NCI-H446 treated with DMSO at 0.1 percent for 48 hours (cell line): ENCODE results near the gene CARS1.

Source experiments
- DNase-seq: peaks from one replicate; lab custom pipeline; 2025; lab: John Stamatoyannopoulos, UW

The CARS1 gene

DNA sequence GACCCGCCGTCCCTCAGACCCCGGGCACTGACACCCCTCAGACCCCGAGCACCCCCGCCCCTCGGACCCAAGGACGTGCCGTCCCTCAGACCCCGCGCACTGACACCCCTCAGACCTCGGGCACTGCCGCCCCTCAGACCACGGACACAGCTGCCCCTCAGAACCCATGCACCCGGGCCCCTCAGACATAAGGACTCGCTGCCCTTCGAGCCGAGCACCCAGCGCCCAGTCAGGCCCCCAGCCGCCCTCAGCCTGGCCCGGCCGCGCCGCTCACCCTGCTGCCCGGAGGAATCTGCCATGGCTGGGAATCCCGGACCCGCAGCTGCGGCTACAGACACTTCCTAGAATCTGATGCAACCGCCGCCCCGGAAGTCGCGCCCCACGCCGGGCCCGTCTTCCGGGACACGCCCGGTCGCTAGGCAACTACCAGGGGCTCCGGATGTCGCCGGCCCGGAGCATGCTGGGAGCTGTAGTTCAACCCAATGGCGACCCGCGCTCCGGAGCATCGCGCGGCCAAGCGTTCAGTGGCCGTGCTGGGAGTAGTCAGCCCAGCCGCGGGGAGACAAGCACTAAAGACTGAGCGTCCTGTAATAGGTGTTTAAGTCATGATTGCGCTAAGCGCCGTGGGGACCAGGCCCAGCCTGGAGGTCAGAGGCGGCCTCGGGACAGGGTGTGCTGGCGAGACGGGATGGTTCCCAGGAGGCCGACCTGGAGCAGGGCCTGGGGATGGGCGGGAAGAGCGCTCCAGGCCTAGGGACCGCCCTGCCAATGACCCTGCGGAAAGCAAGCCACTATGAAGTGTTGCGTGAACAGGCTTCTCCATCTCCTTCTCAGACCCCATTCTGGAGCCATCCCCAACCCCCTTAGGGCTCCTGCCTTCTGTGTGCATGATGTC, at the start of gene CARS1:
Gene CARS1, minus strand, starts transcription at position 355 of the 895 bp plus-strand sequence. Its CDS starts 56 bp downstream, at position 299.
- DNase-seq: peak; percentile 90

DNA sequence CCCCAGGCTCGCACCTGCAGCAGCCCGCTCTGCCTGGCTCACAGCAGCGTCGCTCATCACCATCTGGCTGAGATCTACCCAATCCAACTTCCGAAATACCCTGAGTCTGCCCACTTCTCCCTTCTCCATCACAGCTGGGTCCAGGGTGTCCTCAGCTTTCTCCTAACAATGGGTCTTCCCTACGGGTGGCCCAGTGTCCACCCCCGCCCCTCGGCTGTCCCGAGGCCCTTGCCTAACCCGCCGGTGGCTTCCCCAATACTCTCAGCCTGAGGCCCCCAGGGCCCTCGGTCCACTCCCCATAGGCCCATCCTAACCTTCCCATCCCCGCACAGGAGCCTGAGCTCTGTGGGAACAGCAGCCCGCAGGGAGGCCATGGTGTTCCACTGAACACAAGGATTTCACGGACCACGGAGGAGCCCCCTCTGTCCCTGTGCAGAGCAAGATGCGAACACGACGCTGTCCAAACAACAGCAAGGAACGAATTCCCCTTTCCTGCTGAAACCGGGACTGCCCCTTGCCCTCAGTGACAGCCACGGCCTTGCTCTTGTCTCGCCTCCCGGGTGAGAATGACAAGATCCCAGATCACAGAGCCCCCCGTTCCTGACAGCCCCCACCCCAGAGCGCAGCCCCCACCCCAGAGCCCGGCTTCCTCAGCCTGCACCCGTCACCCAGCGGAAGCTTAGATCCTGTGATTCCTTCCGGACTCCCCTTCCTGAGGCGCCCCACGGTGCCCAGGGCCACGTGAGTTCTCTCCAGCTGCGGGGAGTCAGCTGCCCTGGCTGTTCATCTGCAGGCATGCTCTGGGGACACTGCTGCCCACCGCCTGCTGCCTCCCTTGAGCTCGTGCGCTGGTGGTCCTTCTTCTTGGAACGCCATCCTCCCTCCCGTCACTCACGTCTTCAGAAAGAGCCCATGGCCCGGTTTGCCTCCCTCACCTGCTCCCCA, 48.8 kb upstream of the CARS1 start:
- no peak for DNase-seq

DNA sequence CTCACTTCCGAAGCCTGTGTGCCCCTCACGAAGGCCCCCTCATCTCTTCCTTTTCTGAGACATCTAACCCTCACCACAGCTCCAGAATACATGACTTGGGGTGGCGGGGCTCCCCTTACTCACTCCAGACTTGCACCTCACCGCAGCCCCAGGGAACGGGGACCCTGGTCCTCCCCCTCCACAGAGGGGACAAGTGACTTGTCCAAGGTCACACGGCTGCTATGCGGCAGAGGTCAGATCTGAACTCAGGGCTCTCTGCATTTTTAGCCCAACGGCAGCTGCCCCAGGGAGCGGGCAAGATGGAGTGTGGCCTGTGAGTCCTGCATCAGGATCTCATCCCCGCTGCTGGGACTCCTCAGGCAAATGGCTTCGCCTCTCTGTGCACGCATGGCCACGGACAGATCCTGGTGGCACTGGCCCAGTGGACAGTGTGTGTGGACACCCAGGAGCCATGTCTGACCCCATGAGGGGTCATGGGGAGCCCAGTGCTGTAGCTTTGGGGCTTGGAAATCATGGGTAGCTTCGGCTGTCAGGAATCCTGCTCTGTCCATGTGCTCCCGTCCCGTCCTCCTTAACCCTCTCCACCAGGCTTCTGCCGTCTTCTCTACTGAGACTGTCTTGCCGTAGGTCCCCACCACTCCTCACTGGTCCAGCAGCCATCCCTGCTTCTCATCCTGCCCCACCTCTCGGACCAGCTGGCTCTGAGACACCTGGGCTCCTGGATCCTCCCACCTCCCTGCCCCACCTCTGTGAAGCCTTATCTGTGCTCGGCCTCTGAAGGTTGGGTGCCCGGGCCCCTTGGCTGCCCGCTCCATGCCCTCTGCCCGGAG, 48.0 kb upstream of the CARS1 start:
- DNase-seq: no peak

DNA sequence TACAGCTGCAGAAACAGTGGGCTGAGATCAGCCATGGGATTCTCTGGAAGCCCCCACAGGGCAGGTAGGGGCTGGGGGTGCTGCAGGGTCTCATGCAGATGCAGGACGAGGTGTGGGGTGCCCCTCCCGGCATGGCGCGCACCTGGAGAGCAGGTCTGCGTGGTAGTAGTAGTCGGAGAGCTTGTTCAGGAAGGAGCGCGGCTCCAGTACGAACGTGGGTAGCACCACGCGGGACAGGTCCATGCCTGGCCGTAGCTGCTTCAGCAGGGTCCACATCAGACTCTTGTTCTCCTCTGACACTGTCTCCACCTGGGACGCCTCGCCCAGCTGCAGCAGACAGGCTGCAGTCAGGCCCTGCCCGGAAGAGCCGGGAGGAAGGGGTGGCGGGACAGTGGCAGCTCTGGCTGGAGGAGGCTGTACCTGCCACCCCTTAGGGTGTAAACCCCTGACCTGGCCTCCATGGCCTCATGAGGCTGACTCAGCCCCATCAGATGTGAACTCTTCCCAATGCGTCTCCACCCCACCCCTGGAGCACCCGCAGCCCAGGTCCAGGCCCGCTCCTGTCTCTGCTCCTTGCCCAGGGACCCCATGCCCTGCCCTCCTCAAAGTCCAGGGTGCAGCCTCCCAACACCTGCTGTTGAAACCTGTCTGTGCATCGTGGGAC, 47.0 kb upstream of the CARS1 start:
- DNase-seq: no peak

DNA sequence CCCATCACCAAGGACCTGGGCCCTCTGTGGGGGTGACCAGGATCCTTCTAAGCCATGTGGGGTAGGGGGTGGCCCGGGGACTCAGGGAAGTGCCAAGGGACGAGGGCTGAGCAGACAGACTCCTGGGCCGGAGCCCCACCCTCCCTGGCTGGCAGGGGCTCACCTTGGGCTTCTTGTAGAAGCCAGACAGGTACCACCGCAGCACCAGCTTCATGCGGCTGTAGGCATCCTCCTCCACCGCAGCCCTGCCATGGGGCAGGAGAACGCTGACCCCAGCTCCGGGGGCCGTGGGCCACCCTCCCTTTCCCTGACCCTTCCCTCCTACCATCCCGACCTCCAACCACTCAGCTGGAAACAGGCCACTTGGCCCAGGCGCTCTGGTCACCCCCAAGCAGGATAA, 45.9 kb upstream of the CARS1 start:
- DNase-seq: no peak

DNA sequence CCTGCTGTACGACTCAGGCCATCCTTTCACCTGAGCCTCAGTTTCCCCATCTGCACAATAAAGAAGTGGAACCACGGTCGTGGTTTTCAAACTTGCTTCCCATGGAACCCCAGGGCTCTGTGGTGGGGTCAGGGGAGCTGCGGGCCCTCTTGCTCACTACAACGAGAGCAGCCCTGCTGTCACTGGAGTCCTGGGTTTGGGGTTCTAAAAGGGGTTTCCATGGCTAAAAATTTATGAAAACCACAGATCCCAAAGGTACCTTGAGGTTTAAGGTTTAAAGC, 45.4 kb upstream of the CARS1 start:
- DNase-seq: no peak

DNA sequence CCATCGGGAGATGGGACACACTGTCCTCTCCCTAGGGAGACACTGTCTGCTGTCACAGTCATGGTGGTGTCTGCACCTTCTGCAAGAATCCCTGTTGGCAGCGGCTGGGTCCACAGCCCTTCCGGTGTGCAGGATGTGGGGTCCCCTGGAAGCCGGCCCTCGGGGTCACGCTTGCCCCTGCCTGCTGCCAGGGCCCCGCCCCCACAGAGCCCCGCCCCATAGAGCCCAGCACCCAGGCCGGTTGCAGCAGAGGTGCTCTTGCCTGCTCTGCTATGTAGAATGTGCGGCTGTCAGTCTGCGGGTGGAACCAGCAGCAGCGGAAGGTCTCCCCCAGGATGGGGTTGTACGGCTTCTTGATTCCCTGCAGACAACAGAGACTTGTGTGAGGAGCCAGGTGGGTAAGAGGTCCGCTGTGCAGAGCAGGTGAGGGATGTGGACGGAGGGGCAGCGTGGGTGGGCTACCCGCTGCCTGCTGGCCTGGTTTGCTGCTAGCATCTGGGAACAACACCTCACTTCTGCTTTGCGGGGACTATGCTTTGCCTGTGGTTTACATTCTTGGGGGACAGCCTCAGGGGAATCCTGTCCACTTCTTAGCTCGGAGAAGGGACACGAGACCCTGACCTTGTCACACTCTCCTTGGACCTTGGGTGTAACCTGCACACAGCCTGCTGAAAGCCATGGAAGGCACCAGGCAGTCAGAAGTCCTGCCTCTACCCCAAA, 44.9 kb upstream of the CARS1 start:
- DNase-seq: no peak

DNA sequence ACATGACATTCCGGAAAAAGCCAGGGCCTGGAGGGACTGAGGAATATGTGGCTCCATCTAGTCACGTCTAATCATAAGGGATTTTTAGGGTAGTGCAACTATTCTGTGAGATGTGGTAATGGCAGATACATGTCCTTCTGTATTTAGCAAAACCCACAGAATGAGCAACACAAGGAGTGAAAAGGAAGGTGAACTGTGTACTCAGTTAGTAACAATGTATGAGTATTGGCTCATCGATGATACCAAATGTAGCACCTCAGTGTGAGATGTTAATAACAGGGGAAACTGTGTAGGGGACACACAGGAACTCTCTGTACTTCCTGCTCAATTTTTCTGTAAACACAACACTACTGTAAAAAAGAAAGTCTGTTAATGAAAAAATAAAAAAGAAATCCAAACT, 42.0 kb upstream of the CARS1 start:
- DNase-seq: no peak

DNA sequence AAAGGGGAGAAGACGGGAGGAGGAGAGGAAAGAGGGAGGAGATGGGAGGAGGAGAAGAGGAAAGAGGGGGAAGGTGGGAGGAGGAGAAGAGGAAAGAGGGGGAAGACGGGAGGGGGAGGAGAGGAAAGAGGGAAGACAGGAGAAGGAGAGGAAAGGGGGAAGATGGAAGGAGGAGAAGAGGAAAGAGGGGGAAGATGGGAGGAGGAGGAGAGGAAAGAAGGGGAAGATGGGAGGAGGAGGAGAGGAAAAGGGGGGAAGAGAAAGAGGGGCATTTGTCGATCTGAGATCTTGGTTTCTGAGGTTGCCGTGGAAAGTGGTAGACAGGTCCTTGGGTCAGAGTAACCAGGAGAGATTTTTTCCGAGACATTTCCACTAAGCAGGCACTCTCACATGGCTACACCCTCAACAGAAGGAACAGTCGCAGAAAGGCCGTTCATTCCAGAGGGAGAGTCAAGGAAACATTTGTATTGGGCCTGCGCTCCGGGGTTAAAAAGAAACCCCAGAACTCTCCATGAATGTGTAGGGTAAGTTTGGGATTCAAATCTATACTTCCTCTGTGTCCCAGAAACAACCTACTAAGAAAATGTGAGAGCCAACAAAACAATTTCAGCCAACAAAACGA, 39.8 kb upstream of the CARS1 start:
- no peak for DNase-seq

DNA sequence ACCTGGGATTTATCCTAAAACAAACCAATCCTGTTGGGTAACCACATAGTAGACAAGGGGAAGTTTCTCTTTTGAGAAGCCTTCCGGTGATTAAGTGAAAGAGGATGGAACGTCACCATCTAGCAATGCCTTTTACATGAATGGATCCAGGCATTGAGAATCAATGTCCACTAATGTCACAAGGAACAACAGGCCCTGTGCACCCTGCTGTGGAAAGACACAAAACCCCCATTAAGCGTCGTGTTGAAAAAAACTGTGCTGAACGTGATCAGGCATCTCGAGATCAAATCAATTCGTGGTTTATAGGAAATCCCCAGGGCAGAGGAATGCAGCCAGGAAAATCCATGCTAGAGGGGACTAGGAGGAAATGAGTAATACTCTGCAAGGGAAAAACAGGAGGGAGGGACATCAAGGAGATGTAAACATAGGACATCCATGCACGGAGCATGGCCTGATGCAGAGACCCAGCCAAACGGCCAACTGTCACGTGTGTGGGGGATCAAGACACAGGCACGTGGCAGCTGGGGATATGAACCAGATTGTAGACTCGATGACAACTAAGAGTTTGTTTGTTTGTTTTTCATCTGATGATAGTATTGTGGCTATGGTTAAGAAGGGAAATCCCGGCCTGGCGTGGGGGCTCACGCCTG, 38.6 kb upstream of the CARS1 start:
- DNase-seq: no peak

DNA sequence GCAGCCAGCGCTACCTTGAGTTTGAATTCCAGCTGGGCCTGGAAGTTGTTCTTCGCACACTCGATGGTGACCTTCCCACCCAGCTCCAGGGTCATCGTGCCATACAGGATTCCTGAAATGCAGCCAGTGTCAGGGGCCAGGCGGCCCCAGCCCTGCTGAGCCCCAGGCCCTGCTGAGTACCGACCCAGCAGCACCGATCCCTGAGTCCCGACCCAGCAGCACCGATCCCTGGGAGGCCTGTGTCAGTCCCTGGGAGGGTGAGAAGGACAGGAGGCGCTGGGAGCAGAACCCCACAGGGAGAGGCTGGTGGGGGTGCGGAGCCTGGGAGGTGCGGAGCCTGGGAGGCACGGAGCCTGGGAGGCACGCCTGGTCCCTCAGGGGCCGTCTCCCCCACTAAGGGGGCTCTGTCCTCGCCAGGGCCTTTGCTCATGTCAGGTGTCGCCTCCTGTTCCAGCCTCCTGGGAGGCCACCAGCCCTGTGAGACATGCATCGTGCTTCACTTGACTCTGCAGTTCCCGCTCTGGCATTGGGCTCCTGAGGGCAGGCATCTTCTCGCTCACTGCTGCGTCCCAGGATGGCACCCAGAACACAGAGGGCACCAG, 37.1 kb upstream of the CARS1 start:
- no peak for DNase-seq

DNA sequence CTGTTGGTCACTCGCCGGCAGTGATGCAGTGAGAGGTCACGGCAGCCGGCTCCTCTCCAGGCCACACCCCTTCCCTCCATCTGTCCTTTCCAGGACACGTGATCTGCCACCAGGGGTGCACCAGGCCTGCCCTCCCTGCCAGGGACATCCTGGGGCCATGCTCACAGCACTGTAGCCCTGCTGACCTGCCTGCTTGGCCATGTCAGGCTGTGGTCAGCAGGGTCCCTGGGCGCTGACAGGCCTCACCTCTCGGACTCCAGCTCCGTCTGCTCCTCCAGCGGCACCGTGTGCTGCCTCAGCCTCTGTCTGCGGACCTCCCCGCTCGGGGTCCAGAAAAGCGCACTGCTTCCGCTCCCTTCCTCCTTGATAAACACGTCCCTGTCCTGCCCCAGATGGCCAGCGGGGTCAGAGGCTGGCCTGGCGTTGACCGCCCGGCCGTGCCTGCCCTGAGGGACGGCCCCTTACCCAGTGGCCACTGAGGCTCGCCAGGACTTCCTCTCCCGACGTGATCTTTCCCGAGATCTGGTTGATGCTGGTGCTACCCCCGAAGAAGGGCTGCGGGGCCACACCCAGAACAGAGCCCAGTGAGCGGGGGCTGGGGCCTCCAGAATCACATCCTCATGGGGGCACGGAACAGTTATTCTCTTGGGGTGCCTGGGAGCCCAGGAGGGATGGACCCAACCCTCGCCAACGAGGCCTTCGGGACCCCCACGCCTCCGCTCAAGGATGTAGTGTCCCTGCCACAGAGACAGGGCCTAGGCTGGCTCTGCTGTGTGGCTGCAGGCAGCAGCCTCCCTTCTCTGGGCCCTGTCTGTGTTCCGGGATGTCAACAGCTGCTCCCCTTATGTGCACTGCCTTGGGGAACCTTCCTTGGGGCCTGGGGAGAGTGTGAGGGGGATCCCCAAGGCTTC, 36.3 kb upstream of the CARS1 start:
- no peak for DNase-seq

DNA sequence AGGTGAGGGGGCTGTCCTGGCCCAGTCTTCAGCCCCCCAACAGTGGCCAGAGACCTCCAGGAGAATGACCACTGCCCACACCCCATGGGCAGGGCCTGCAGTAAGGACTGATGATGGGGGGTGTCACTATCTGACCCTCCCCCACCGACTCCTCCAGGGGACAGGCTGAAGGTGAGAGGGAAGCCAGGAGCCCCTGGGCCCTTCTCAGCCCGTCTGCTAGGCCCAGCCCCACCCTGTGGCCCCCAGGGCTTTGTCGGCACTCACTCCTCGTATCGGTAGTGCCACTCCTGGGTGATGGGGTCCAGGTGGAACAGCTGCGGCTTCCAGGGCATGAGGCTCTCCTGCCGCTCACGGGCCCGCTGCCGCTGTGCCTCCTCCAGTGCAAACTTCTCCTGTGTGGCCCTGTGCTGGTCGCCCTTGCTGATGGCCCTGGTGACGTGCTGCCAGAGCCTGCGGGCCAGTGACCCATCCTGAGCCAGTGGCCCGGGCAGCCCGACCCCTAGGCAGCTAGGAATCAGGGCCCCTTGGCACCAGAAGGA, 35.4 kb upstream of the CARS1 start:
- DNase-seq: no peak

DNA sequence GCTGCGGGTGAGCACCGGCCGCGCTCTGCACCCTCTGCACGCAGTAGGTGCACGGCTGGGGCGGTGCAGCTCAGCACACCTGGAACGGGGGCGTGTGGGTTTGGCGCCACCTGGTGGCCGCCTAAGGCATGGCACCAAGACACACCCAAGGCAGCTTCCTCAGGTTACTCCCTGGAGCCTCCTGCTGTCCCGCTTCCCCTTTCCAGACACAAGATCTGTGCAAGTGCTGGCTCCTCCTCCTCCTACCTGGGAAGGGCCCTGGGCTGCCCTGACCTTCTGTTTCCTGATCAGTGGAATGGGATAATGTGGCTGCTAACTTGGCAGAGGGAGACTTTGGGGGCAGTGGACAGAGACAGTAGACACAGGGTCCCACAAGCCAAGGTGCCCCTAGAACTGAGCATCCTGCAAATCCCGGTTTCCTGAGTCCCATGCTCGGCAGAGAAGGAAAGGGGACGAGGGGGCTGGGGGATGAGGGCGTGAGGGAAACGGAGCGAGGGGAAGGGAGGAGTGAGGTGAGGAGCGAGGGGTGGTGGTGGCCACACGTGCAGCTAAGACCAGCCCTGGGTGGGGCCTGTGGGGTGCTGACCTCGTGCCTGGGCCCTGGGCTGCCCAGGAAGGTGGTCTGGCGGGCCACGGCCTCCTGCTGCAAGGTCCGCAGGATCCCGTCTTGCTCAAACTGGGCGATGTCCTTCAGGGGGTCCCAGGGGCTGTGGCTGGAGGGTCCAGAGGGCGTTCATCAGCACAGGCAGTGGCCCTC, 34.8 kb upstream of the CARS1 start:
- no peak for DNase-seq

DNA sequence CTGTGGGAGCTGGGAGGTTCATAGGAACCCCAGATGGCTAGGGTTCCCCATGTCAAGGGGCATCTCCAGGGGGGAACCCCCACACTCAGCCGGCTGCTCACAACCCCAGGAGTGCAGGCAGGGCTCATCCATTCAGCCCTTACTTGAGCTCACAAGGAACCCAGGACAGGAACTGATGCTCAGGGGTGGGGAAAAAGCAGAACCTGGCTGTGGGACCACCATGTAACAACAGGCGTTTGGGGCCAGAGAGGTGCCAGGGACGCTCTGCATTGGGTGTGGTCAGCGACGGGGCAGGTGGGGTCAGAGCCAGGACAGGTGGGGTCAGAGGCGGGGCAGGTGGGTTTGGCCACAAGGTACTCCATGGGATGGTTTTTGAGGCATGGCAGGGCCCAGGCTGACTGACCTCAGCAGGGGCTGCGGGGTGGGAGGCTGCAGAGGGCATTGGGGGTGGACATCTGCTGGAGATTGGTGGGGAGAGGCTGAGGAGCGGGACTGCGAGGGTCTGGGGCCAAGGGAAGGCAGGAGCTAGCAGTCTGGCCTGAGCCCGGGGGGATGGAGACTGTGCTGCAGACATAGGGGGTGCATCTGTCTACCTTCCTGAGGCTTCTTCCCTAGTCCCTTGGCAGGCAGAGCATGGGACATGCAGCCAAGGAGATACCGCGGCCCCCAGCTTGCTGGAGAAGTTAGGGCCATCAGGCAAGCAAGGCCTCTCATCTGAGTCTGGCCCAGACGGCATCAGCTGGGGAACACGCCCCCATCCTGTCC, 34.0 kb upstream of the CARS1 start:
- no peak for DNase-seq

DNA sequence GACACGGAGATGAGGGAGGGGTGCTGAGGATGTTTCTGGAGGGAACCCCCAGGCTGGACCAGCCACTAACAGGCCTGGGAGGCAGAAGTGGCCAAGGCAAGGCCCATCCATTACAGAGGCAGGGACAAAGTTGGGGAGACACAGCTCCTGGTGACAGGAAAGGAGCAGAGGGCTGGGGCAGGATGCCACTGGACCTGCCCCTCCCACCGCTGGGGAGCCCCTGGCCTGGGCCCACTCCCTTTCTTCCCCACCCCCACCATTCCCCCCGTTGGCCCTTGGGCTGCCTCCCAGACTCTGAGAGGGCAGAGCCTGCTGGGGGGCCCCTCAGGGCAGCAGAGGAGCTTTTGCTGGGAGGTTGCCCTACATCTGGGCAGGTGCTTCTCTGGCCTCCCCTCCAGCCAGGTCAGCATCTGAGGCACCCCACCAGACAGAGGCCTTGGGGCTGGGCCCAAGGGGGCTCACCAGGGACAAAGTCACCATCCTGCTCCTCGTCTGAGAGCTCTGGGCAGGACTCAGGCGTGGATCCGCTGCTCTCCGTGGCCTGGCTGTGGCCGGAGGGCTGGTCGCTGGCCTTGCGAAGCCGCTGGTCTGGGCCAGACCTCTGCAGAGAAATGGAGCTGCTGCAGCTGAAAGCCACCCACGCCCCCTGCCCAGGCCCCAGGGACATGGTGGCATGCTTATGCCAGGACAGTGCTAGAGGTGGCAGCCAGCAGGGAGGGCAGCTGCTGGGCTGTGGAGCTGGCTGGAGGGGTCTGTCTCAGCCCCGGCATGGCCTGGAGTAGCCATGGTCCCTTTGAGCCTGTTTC, 33.1 kb upstream of the CARS1 start:
- no peak for DNase-seq
